HEK293 (cell line): ENCODE results near the gene COL1A1.

Source experiments
- BCL11A ChIP-seq: fragments of 450-650 bp; formaldehyde crosslinking; IDR thresholded peaks from 2 replicates; pipeline ENCODE4 v1.5.1; 2016; ENCODE audit warnings: low read depth, missing biosample characterization, missing genetic modification characterization
- GLIS1 ChIP-seq: fragments of 450-650 bp; formaldehyde crosslinking; IDR thresholded peaks from 2 replicates; pipeline ENCODE4 v1.5.1; 2016; ENCODE audit warnings: missing biosample characterization, missing genetic modification characterization
- IKZF3 ChIP-seq: fragments of 450-650 bp; IDR thresholded peaks from 2 replicates; pipeline ENCODE4 v1.5.0; 2018; ENCODE audit warnings: missing biosample characterization, mild to moderate bottlenecking, missing genetic modification characterization, moderate library complexity
- MEIS1 ChIP-seq: sonication (generic); formaldehyde crosslinking; IDR thresholded peaks from 2 replicates; pipeline ENCODE4 v1.8.1; 2022; ENCODE audit warnings: missing genetic modification reagents, mild to moderate bottlenecking, borderline replicate concordance
- REPIN1 ChIP-seq: fragments of 450-650 bp; formaldehyde crosslinking; IDR thresholded peaks from 2 replicates; pipeline ENCODE4 v1.5.1; 2017; ENCODE audit warnings: missing biosample characterization, missing genetic modification characterization, low read depth
- SP7 ChIP-seq: fragments of 450-650 bp; formaldehyde crosslinking; IDR thresholded peaks from 2 replicates; pipeline ENCODE4 v1.5.1; 2016; ENCODE audit warnings: missing biosample characterization, missing genetic modification characterization
- ZNF112 ChIP-seq: fragments of 450-650 bp; formaldehyde crosslinking; IDR thresholded peaks from 2 replicates; pipeline ENCODE4 v1.5.0; 2017; ENCODE audit warnings: missing biosample characterization, missing genetic modification characterization
- ZNF19 ChIP-seq: fragments of 450-650 bp; formaldehyde crosslinking; IDR thresholded peaks from 2 replicates; pipeline ENCODE4; 2016; ENCODE audit warnings: missing biosample characterization, missing genetic modification characterization, low read depth
- ZNF202 ChIP-seq: fragments of 450-650 bp; formaldehyde crosslinking; IDR thresholded peaks from 2 replicates; pipeline ENCODE4 v1.5.1; 2016; ENCODE audit warnings: missing biosample characterization, missing genetic modification characterization, borderline replicate concordance
- ZNF394 ChIP-seq: fragments of 450-650 bp; formaldehyde crosslinking; IDR thresholded peaks from 2 replicates; pipeline ENCODE4 v1.5.1; 2016; ENCODE audit warnings: missing biosample characterization, missing genetic modification characterization, mild to moderate bottlenecking, moderate library complexity, borderline replicate concordance
- ZNF426 ChIP-seq: fragments of 450-650 bp; formaldehyde crosslinking; IDR thresholded peaks from 2 replicates; pipeline ENCODE4 v1.5.1; 2017; ENCODE audit warnings: missing biosample characterization, missing genetic modification characterization, mild to moderate bottlenecking, inconsistent platforms, moderate library complexity
- ZNF530 ChIP-seq: fragments of 450-650 bp; formaldehyde crosslinking; IDR thresholded peaks from 2 replicates; pipeline ENCODE4 v1.5.1; 2016; ENCODE audit warnings: low read depth, missing biosample characterization, missing genetic modification characterization
- ZNF544 ChIP-seq: fragments of 450-650 bp; formaldehyde crosslinking; IDR thresholded peaks from 2 replicates; pipeline ENCODE4 v1.5.0; 2017; ENCODE audit warnings: missing biosample characterization, missing genetic modification characterization
- ZNF596 ChIP-seq: fragments of 450-650 bp; IDR thresholded peaks from 2 replicates; pipeline ENCODE4 v1.5.0; 2018; ENCODE audit warnings: missing biosample characterization, mild to moderate bottlenecking, missing genetic modification characterization, moderate library complexity
- ZNF664 ChIP-seq: fragments of 450-650 bp; formaldehyde crosslinking; IDR thresholded peaks from 2 replicates; pipeline ENCODE4 v1.5.1; 2016; ENCODE audit warnings: missing biosample characterization, missing genetic modification characterization
- TF ChIP-seq, protein P1 (sequence below): fragments of 450-650 bp; formaldehyde crosslinking; IDR thresholded peaks from 2 replicates; pipeline ENCODE4 v1.5.1; 2016; ENCODE audit warnings: missing biosample characterization, missing genetic modification characterization
- TF ChIP-seq, protein P2 (sequence below): fragments of 450-650 bp; formaldehyde crosslinking; IDR thresholded peaks from 2 replicates; pipeline ENCODE4 v1.5.1; 2017; ENCODE audit warnings: missing biosample characterization, missing genetic modification characterization
- TF ChIP-seq, protein P3 (sequence below): fragments of 450-650 bp; IDR thresholded peaks from 2 replicates; pipeline ENCODE4 v1.5.1; 2018; ENCODE audit warnings: missing biosample characterization, missing genetic modification characterization
- TF ChIP-seq, protein P4 (sequence below): fragments of 450-650 bp; formaldehyde crosslinking; IDR thresholded peaks from 2 replicates; pipeline ENCODE4 v1.5.1; 2016; ENCODE audit warnings: missing biosample characterization, missing genetic modification characterization
- TF ChIP-seq, protein P5 (sequence below): fragments of 450-650 bp; formaldehyde crosslinking; IDR thresholded peaks from 2 replicates; pipeline ENCODE4 v1.5.1; 2016; ENCODE audit warnings: missing biosample characterization, missing genetic modification characterization
- TF ChIP-seq, protein P6 (sequence below): fragments of 450-650 bp; formaldehyde crosslinking; IDR thresholded peaks from 2 replicates; pipeline ENCODE4 v1.5.1; 2016; ENCODE audit warnings: missing biosample characterization, missing genetic modification characterization, borderline replicate concordance

The COL1A1 gene

DNA sequence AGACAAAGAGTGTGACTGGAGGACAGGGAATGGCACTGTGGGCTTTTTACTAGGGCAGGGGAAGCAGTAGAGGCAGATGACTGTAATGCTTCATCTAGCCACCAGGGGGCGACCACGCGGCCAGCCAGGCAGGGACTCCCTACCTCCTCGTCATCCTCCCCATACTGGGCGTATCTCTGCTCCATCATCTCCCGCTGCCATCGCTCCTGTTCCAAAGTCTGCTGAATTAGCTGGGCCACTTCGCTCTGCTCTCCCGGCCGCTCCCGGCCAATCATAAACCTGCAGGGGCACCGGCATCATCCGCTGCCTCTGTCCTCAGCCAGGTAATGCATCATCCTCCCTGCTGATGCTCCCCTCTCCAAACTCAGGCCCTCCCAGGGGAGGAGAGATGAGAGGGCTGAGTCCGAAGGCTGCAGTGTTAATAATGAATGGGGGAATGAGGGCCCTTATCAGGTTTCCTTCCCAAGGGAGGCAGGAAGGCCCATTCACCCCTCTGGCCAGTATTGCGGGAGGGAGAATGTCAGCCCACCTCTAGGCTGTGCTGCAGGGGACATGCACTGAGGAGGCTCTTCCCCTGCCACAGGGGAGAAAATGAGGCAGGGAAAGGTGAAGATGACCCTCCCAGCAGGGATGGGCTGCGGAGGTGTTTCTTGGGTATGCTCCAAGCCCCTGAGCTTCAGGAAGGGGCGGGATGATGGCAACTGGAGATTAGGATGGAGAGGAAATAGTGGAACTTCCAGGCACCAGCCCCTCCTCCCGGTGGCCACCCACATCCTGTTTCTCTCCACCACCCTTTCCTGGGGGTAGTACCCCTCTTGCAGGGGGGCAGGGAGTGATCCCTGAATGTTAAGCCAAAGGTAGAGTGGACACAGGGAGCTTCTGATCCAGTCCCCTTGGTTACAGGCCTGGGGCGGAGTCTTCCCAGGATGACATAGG lies 61.2 kb downstream of the COL1A1 start (continued):
- TF ChIP-seq, protein P1, sequence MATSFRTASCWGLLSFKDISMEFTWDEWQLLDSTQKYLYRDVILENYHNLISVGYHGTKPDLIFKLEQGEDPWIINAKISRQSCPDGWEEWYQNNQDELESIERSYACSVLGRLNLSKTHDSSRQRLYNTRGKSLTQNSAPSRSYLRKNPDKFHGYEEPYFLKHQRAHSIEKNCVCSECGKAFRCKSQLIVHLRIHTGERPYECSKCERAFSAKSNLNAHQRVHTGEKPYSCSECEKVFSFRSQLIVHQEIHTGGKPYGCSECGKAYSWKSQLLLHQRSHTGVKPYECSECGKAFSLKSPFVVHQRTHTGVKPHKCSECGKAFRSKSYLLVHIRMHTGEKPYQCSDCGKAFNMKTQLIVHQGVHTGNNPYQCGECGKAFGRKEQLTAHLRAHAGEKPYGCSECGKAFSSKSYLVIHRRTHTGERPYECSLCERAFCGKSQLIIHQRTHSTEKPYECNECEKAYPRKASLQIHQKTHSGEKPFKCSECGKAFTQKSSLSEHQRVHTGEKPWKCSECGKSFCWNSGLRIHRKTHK (tag by site-specific recombination) = no peak
- no peak for TF ChIP-seq ZNF19 (tag by site-specific recombination)
- TF ChIP-seq, protein P2, sequence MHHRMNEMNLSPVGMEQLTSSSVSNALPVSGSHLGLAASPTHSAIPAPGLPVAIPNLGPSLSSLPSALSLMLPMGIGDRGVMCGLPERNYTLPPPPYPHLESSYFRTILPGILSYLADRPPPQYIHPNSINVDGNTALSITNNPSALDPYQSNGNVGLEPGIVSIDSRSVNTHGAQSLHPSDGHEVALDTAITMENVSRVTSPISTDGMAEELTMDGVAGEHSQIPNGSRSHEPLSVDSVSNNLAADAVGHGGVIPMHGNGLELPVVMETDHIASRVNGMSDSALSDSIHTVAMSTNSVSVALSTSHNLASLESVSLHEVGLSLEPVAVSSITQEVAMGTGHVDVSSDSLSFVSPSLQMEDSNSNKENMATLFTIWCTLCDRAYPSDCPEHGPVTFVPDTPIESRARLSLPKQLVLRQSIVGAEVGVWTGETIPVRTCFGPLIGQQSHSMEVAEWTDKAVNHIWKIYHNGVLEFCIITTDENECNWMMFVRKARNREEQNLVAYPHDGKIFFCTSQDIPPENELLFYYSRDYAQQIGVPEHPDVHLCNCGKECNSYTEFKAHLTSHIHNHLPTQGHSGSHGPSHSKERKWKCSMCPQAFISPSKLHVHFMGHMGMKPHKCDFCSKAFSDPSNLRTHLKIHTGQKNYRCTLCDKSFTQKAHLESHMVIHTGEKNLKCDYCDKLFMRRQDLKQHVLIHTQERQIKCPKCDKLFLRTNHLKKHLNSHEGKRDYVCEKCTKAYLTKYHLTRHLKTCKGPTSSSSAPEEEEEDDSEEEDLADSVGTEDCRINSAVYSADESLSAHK (tag by site-specific recombination) = no peak
- no peak for TF ChIP-seq ZNF544 (tag by site-specific recombination)
- no peak for TF ChIP-seq MEIS1 (CRISPR knock-in tag)
- no peak for TF ChIP-seq ZNF530 (tag by site-specific recombination)
- TF ChIP-seq IKZF3 (tag by site-specific recombination) = peak; percentile 30; the same call in 1 of the 2 replicates
- TF ChIP-seq, protein P3, sequence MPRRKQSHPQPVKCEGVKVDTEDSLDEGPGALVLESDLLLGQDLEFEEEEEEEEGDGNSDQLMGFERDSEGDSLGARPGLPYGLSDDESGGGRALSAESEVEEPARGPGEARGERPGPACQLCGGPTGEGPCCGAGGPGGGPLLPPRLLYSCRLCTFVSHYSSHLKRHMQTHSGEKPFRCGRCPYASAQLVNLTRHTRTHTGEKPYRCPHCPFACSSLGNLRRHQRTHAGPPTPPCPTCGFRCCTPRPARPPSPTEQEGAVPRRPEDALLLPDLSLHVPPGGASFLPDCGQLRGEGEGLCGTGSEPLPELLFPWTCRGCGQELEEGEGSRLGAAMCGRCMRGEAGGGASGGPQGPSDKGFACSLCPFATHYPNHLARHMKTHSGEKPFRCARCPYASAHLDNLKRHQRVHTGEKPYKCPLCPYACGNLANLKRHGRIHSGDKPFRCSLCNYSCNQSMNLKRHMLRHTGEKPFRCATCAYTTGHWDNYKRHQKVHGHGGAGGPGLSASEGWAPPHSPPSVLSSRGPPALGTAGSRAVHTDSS = peak; percentile 74
- peak; percentile 21; the same call in 1 of the 2 replicates for TF ChIP-seq ZNF394 (tag by site-specific recombination)
- TF ChIP-seq REPIN1 (tag by site-specific recombination) = no peak
- TF ChIP-seq, protein P4, sequence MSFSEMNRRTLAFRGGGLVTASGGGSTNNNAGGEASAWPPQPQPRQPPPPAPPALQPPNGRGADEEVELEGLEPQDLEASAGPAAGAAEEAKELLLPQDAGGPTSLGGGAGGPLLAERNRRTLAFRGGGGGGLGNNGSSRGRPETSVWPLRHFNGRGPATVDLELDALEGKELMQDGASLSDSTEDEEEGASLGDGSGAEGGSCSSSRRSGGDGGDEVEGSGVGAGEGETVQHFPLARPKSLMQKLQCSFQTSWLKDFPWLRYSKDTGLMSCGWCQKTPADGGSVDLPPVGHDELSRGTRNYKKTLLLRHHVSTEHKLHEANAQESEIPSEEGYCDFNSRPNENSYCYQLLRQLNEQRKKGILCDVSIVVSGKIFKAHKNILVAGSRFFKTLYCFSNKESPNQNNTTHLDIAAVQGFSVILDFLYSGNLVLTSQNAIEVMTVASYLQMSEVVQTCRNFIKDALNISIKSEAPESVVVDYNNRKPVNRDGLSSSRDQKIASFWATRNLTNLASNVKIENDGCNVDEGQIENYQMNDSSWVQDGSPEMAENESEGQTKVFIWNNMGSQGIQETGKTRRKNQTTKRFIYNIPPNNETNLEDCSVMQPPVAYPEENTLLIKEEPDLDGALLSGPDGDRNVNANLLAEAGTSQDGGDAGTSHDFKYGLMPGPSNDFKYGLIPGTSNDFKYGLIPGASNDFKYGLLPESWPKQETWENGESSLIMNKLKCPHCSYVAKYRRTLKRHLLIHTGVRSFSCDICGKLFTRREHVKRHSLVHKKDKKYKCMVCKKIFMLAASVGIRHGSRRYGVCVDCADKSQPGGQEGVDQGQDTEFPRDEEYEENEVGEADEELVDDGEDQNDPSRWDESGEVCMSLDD (tag by site-specific recombination) = no peak
- TF ChIP-seq, protein P5, sequence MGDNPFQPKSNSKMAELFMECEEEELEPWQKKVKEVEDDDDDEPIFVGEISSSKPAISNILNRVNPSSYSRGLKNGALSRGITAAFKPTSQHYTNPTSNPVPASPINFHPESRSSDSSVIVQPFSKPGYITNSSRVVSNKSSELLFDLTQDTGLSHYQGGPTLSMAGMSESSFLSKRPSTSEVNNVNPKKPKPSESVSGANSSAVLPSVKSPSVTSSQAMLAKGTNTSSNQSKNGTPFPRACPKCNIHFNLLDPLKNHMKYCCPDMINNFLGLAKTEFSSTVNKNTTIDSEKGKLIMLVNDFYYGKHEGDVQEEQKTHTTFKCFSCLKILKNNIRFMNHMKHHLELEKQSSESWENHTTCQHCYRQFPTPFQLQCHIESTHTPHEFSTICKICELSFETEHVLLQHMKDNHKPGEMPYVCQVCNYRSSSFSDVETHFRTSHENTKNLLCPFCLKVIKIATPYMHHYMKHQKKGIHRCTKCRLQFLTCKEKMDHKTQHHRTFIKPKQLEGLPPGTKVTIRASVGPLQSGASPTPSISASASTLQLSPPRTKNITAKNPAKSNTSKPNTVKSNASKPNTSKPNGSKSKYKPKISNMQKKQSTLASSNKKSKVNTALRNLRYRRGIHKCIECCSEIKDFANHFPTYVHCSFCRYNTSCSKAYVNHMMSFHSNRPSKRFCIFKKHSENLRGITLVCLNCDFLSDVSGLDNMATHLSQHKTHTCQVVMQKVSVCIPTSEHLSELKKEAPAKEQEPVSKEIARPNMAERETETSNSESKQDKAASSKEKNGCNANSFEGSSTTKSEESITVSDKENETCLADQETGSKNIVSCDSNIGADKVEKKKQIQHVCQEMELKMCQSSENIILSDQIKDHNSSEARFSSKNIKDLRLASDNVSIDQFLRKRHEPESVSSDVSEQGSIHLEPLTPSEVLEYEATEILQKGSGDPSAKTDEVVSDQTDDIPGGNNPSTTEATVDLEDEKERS (tag by site-specific recombination) = no peak
- TF ChIP-seq ZNF426 (tag by site-specific recombination) = no peak
- TF ChIP-seq ZNF112 = no peak
- no peak for TF ChIP-seq ZNF596 (tag by site-specific recombination)
- TF ChIP-seq SP7 (tag by site-specific recombination) = peak; percentile 81
- TF ChIP-seq GLIS1 (tag by site-specific recombination) = peak; percentile 65
- TF ChIP-seq ZNF664 (tag by site-specific recombination) = no peak
- TF ChIP-seq, protein P6, sequence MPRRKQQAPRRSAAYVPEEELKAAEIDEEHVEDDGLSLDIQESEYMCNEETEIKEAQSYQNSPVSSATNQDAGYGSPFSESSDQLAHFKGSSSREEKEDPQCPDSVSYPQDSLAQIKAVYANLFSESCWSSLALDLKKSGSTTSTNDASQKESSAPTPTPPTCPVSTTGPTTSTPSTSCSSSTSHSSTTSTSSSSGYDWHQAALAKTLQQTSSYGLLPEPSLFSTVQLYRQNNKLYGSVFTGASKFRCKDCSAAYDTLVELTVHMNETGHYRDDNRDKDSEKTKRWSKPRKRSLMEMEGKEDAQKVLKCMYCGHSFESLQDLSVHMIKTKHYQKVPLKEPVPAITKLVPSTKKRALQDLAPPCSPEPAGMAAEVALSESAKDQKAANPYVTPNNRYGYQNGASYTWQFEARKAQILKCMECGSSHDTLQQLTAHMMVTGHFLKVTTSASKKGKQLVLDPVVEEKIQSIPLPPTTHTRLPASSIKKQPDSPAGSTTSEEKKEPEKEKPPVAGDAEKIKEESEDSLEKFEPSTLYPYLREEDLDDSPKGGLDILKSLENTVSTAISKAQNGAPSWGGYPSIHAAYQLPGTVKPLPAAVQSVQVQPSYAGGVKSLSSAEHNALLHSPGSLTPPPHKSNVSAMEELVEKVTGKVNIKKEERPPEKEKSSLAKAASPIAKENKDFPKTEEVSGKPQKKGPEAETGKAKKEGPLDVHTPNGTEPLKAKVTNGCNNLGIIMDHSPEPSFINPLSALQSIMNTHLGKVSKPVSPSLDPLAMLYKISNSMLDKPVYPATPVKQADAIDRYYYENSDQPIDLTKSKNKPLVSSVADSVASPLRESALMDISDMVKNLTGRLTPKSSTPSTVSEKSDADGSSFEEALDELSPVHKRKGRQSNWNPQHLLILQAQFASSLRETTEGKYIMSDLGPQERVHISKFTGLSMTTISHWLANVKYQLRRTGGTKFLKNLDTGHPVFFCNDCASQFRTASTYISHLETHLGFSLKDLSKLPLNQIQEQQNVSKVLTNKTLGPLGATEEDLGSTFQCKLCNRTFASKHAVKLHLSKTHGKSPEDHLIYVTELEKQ (tag by site-specific recombination) = no peak
- TF ChIP-seq ZNF202 (tag by site-specific recombination) = no peak
- TF ChIP-seq BCL11A = peak; percentile 69; the same call in 1 of the 2 replicates
